K562 (cell line): ENCODE results near the gene BNIP3. TPM values are rescaled to one million over a fixed set of nuclear protein-coding genes. Genes with fewer than 3 reads are reported as not detected.

Experiments used
- ATAC-seq: fragments of 200-7000 bp; cut with Tn5 transposase; 3 replicates; pipeline ENCODE4 v1.9.1; 2020; ENCODE audit warnings: moderate library complexity
- BruUV-seq: library from RNA; stranded (reverse); fragments of 400-500 nt; replicated peaks from 2 replicates; lab custom pipeline; 2021; lab: Mats Ljungman, UMichigan
- CTCF ChIA-PET: fragments of 300-600 bp; formaldehyde crosslinking; extraction: SDS; loops from one replicate; lab custom pipeline; 2021; ENCODE audit warnings: low intra/inter-chr PET ratio; lab: Yijun Ruan, JAX
- POLR2A ChIA-PET: fragments of 300-600, 350-650 bp; sonication (Branson Sonifier 250); formaldehyde crosslinking; extraction: SDS; loops from one replicate; lab custom pipeline; 2021; ENCODE audit warnings: antibody characterized with exemption, inconsistent platforms; lab: Yijun Ruan, JAX
- DNase-seq, 4 experiments: peaks; one replicate each; pipeline versions ENCODE4 v3.0.0 to v3.0.0-alpha.2; 2011 to 2018; ENCODE audit warnings: low spot score in 3 of 4, mixed read lengths in 3 of 4; ENCODE audit errors: extremely low read depth in 1 of 4
- FAIRE-seq: peaks from 2 replicates; lab custom pipeline; 2011; peaks lifted over from hg19 to GRCh38; lab: Jason Lieb, UNC
- H2AFZ ChIP-seq: 2 replicates; pipeline ENCODE4 v1.6.0; 2011; ENCODE audit warnings: low read depth, low read length, control low read depth, inconsistent platforms
- H3K27ac ChIP-seq: fragments of 200-600 bp; 3 replicates; pipeline ENCODE4 v1.8.0; 2011; ENCODE audit warnings: low read depth, mild to moderate bottlenecking, control low read depth, inconsistent platforms, low read length, moderate library complexity, mixed read lengths; ENCODE audit errors: extremely low read depth
- H3K27me3 ChIP-seq, 2 experiments: fragments of 300-600 bp in 1 of 2; 2 replicates in 1 of 2; 3 replicates in 1 of 2; pipeline versions ENCODE4 v1.6.0 to v1.8.0; 2011; ENCODE audit warnings: inconsistent platforms in 2 of 2, low read length in 2 of 2, mild to moderate bottlenecking in 1 of 2, mixed read lengths in 1 of 2, moderate library complexity in 1 of 2; ENCODE audit not compliant: control insufficient read depth in 2 of 2, insufficient read depth in 2 of 2
- H3K36me3 ChIP-seq: fragments of 300-600 bp; 3 replicates; pipeline ENCODE4 v1.8.0; 2011; ENCODE audit warnings: mild to moderate bottlenecking, low read length, inconsistent platforms; ENCODE audit not compliant: control insufficient read depth, insufficient read depth
- H3K4me1 ChIP-seq, 2 experiments: fragments of 200-600 bp in 1 of 2; replicated peaks in 1 of 2; 2 replicates in 1 of 2; 3 replicates in 1 of 2; pipeline versions ENCODE4 v1.5.1 to v1.8.0; 2011; ENCODE audit warnings: inconsistent platforms in 2 of 2, low read length in 2 of 2, mild to moderate bottlenecking in 1 of 2, mixed read lengths in 1 of 2, moderate library complexity in 1 of 2; ENCODE audit not compliant: control insufficient read depth in 2 of 2, insufficient read depth in 2 of 2
- H3K4me2 ChIP-seq: 2 replicates; pipeline ENCODE4 v1.6.1; 2011; ENCODE audit warnings: low read length, control low read depth, inconsistent platforms, mixed read lengths; ENCODE audit not compliant: insufficient read depth
- H3K4me3 ChIP-seq: fragments of 200-600 bp; sonication (generic), shearing (Covaris generic); 2 replicates; pipeline ENCODE4 v1.5.1; 2016; ENCODE audit warnings: control low read depth, inconsistent platforms
- H3K79me2 ChIP-seq: fragments of 200-600 bp; 3 replicates; pipeline ENCODE4 v1.8.0; 2011; ENCODE audit warnings: low read length, inconsistent platforms; ENCODE audit not compliant: control insufficient read depth, insufficient read depth
- H3K9ac ChIP-seq, 2 experiments: 2 replicates each; pipeline versions ENCODE4 v1.6.0 to v1.6.1; 2011; ENCODE audit warnings: low read depth in 2 of 2, low read length in 2 of 2, control low read depth in 1 of 2, inconsistent platforms in 1 of 2, mild to moderate bottlenecking in 1 of 2, mixed read lengths in 1 of 2; ENCODE audit not compliant: insufficient read depth in 1 of 2
- H3K9me1 ChIP-seq: one replicate; pipeline ENCODE4 v1.6.0; 2011; ENCODE audit warnings: inconsistent platforms, mild to moderate bottlenecking, low read length, moderate library complexity; ENCODE audit not compliant: control insufficient read depth, insufficient read depth
- H3K9me3 ChIP-seq: replicated peaks from 2 replicates; pipeline ENCODE4 v1.5.1; 2011; ENCODE audit warnings: low read depth, low read length, inconsistent platforms; ENCODE audit not compliant: control insufficient read depth, insufficient read depth
- H4K20me1 ChIP-seq: replicated peaks from 2 replicates; pipeline ENCODE4 v1.6.1; 2011; ENCODE audit warnings: low read length, inconsistent platforms, mixed read lengths; ENCODE audit not compliant: control insufficient read depth, insufficient read depth
- KDM5B ChIP-seq: fragments of 200-600 bp; sonication (generic); IDR thresholded peaks from 2 replicates; pipeline ENCODE4 v1.6.1; 2012; ENCODE audit warnings: low read depth, mild to moderate bottlenecking, moderate library complexity, low read length, control low read depth, inconsistent platforms; ENCODE audit not compliant: insufficient replicate concordance
- MEF2D ChIP-seq: conservative IDR thresholded peaks from 2 replicates; pipeline ENCODE4 v1.6.1; 2016; ENCODE audit warnings: low read depth, missing genetic modification characterization, missing compliant biosample characterization
- PHB ChIP-seq: fragments of 250-450 bp; sonication (Bioruptor Pico); IDR thresholded peaks from 2 replicates; pipeline ENCODE4 v1.5.0; 2021
- SRSF7 ChIP-seq: fragments of 200-400 bp; formaldehyde crosslinking; optimal IDR thresholded peaks from 2 replicates; pipeline ENCODE3; 2017; ENCODE audit warnings: mild to moderate bottlenecking, low read depth, low read length
- ZNF23 ChIP-seq: fragments of 250-450 bp; sonication (Bioruptor Pico); IDR thresholded peaks from 2 replicates; pipeline ENCODE4 v1.4.0; 2020; ENCODE audit warnings: mild to moderate bottlenecking
- WGBS: fragments of 100-300 bp; shearing (Covaris generic); methylation state at CpG from one replicate; pipeline ENCODE4 v1.1.6; 2016; ENCODE audit warnings: low coverage, mixed read lengths; ENCODE audit not compliant: insufficient coverage; ENCODE audit errors: missing lambda C conversion rate; 5-methylcytosine and 5-hydroxymethylcytosine counted together
- in situ Hi-C: fragments of 300-500 bp; cut with MboI; formaldehyde crosslinking; loops from 4 replicates; pipeline ENCODE4 v1.15.0; 2018; ENCODE audit warnings: inconsistent platforms, mixed read lengths
- intact Hi-C: fragments of 100-400 bp; cut with micrococcal nuclease; formaldehyde crosslinking; loops from 2 replicates; pipeline ENCODE4 v1.14.2; 2022
- polyA plus RNA-seq, 8 experiments: library from polyadenylated mRNA; depleted of rRNA in 4 of 8; stranded (reverse) in 5 of 8; unstranded in 3 of 8; fragments of >200 nt; fragmentation: Nextera tagmentation in 2 of 8; fragmentation: Illumina TruSeq in 1 of 8; extraction: Ambion mirVana in 2 of 8; extraction: Trizol in 1 of 8; gene quantifications; 2 replicates each; pipeline versions ENCODE4 v1.2.1 to v1.2.3, GENCODE V29; 2011 to 2014; ENCODE audit warnings: inconsistent platforms in 1 of 8, missing spikeins in 1 of 8
- total RNA-seq, 7 experiments: library from RNA; depleted of rRNA in 6 of 7; stranded (reverse); fragments of >200 nt in 6 of 7; fragmentation: Illumina TruSeq in 2 of 7; extraction: Trizol in 2 of 7; gene quantifications; 2 replicates each; pipeline versions ENCODE4 v1.2.1 to v1.2.3, GENCODE V29; 2011 to 2021; ENCODE audit warnings: low replicate concordance in 1 of 7
- TF ChIP-seq, protein P1 (sequence below): fragments of 250-450 bp; sonication (Bioruptor Pico); IDR thresholded peaks from 2 replicates; pipeline ENCODE4 v1.5.0; 2022; ENCODE audit warnings: mild to moderate bottlenecking

The BNIP3 gene
- total and polyA plus RNA-seq, 9 of the 15 experiments (the other 6 are each of a cell fraction or from before 2014, with no cell fraction given), result 9.2 to 119 (median 42.2) TPM

DNA sequence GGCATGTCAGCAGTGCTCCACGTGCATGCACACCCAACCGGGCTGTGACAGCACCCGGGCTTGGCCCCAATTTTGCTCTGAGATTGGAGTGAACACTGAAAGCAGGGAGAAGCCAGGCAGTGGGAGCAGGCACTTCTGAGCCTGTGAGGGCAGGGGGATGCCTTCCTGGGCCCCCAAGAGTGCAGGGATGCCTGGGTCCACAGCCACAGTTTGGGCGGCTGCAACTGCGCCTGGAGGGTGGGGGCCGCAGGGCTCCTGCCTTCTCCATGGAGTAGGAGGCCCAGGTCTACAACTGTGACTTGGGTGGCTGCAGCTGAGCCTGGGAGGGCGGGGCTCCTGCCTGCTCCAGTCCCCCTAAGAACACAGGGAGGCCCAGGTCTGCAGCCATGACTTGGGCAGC is 37.6 kb upstream of the BNIP3 start:
- ATAC-seq (no peak), DNase-seq (no peak), FAIRE-seq (no peak)
- POLR2A ChIA-PET, result interaction anchor here (1.5 kb wide), 1 partner anchor 122 kb away, joined by 5 read pairs; no protein-coding TSS in a partner anchor
- TF ChIP-seq KDM5B, result no peak
- TF ChIP-seq MEF2D, result no peak
- TF ChIP-seq ZNF23 (CRISPR knock-in tag), result no peak
- TF ChIP-seq, protein P1, sequence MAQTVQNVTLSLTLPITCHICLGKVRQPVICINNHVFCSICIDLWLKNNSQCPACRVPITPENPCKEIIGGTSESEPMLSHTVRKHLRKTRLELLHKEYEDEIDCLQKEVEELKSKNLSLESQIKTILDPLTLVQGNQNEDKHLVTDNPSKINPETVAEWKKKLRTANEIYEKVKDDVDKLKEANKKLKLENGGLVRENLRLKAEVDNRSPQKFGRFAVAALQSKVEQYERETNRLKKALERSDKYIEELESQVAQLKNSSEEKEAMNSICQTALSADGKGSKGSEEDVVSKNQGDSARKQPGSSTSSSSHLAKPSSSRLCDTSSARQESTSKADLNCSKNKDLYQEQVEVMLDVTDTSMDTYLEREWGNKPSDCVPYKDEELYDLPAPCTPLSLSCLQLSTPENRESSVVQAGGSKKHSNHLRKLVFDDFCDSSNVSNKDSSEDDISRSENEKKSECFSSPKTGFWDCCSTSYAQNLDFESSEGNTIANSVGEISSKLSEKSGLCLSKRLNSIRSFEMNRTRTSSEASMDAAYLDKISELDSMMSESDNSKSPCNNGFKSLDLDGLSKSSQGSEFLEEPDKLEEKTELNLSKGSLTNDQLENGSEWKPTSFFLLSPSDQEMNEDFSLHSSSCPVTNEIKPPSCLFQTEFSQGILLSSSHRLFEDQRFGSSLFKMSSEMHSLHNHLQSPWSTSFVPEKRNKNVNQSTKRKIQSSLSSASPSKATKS, result no peak
- TF ChIP-seq SRSF7, result no peak
- no peak for TF ChIP-seq PHB (CRISPR knock-in tag)
- Histone ChIP-seq H3K27me3 (peaks cover 7 to 9% of the 10 kb centered on the region in 2 experiments; a peak in 4 of 5 replicates), H4K20me1 (no peaks in the 10 kb centered on the region), H3K9me3 (no peaks in the 10 kb centered on the region), H3K4me3 (no peak overlapping the region), H3K79me2 (no peaks in the 10 kb centered on the region), H3K9ac (no peak overlapping the region), H3K9me1 (no peaks in the 10 kb centered on the region), H3K4me2 (no peak overlapping the region), H3K36me3 (no peaks in the 10 kb centered on the region), H2AFZ (no peak overlapping the region), H3K27ac (no peak overlapping the region), H3K4me1 (peaks cover 7 to 22% of the 10 kb centered on the region in 2 experiments; a peak in 3 of 5 replicates)
- no TSS peak for BruUV-seq
- in situ Hi-C loops (no loop called here), intact Hi-C loops (no loop called here)
- WGBS, result 22% methylated on average over 6 of the region's 7 CpGs
- CTCF ChIA-PET, result no interaction called here
